ENCODE data around the gene NAGS. TPM values are rescaled to one million over a fixed set of nuclear protein-coding genes. Genes with fewer than 3 reads are reported as not detected.

NAGS gene
- total RNA-seq, 2 experiments from 2014 or later: 0.17 to 0.31 TPM

- CTCF ChIA-PET: interaction anchor here (1.2 to 1.5 kb wide), 3 partner anchors 9 to 96 kb away, joined by 3 to 4 read pairs (median 3); no protein-coding TSS in a partner anchor
- Mint-ChIP-seq H3K9me3 (no peaks in the 10 kb centered on the region), H3K36me3 (ENCODE audit: low read depth) (no peaks in the 10 kb centered on the region), H3K4me3 (no peak overlapping the region), H3K4me1 (ENCODE audit: low read depth) (peaks cover 2% of the 10 kb centered on the region), H3K27me3 (ENCODE audit: low read depth) (peaks cover 4% of the 10 kb centered on the region), H3K27ac (no peak overlapping the region)
- intact Hi-C loops (cut with micrococcal nuclease): no loop called here
- DNase-seq: no peak
Measured at GRCh38 chr17:43974382-43975266, 29.8 kb upstream of the NAGS start.

GRCh38 chr17:43975898-43976297 lies 28.5 kb upstream of the NAGS start:
- peaks cover 4% of the 10 kb centered on the region for H3K27me3 Mint-ChIP-seq (ENCODE audit: low read depth)
- H3K9me3 Mint-ChIP-seq: no peaks in the 10 kb centered on the region
- peaks cover 2% of the 10 kb centered on the region for H3K4me1 Mint-ChIP-seq (ENCODE audit: low read depth)
- CTCF ChIA-PET: no interaction called here
- no peak overlapping the region for H3K27ac Mint-ChIP-seq
- no peak overlapping the region for H3K4me3 Mint-ChIP-seq
- DNase-seq: no peak
- no peaks in the 10 kb centered on the region for H3K36me3 Mint-ChIP-seq (ENCODE audit: low read depth)
- intact Hi-C loops (cut with micrococcal nuclease): no loop called here

- intact Hi-C loops (cut with micrococcal nuclease): no loop called here
- Mint-ChIP-seq H3K4me3 (no peak overlapping the region), H3K27me3 (ENCODE audit: low read depth) (peaks cover 8% of the 10 kb centered on the region), H3K36me3 (ENCODE audit: low read depth) (no peaks in the 10 kb centered on the region), H3K9me3 (no peaks in the 10 kb centered on the region), H3K4me1 (ENCODE audit: low read depth) (no peaks in the 10 kb centered on the region), H3K27ac (no peak overlapping the region)
- CTCF ChIA-PET: no interaction called here
- no peak for DNase-seq
Measured at GRCh38 chr17:43976963-43977837, 27.2 kb upstream of the NAGS start.

- Mint-ChIP-seq H3K9me3 (no peaks in the 10 kb centered on the region), H3K36me3 (ENCODE audit: low read depth) (no peaks in the 10 kb centered on the region), H3K27me3 (ENCODE audit: low read depth) (peaks cover 15% of the 10 kb centered on the region), H3K4me1 (ENCODE audit: low read depth) (no peaks in the 10 kb centered on the region), H3K4me3 (no peak overlapping the region), H3K27ac (no peak overlapping the region)
- intact Hi-C loops (cut with micrococcal nuclease): no loop called here
- no peak for DNase-seq
- CTCF ChIA-PET: no interaction called here
Measured at GRCh38 chr17:43978078-43978477, 26.3 kb upstream of the NAGS start.

- intact Hi-C loops (cut with micrococcal nuclease): no loop called here
- CTCF ChIA-PET: interaction anchor here (1.0 kb wide), 1 partner anchor 62 kb away, joined by 3 read pairs; no protein-coding TSS in a partner anchor
- Mint-ChIP-seq H3K27ac (no peak overlapping the region), H3K36me3 (ENCODE audit: low read depth) (no peaks in the 10 kb centered on the region), H3K9me3 (no peaks in the 10 kb centered on the region), H3K4me3 (no peak overlapping the region), H3K27me3 (ENCODE audit: low read depth) (peaks cover 18% of the 10 kb centered on the region), H3K4me1 (ENCODE audit: low read depth) (no peaks in the 10 kb centered on the region)
- no peak for DNase-seq
Measured at GRCh38 chr17:43979011-43979410, 25.4 kb upstream of the NAGS start.

GRCh38 chr17:43979671-43980070 lies 24.8 kb upstream of the NAGS start:
- H3K27me3 Mint-ChIP-seq (ENCODE audit: low read depth): peaks cover 21% of the 10 kb centered on the region
- H3K4me1 Mint-ChIP-seq (ENCODE audit: low read depth): no peaks in the 10 kb centered on the region
- no peak for DNase-seq
- no peak overlapping the region for H3K4me3 Mint-ChIP-seq
- H3K9me3 Mint-ChIP-seq: no peaks in the 10 kb centered on the region
- H3K36me3 Mint-ChIP-seq (ENCODE audit: low read depth): no peaks in the 10 kb centered on the region
- no peak overlapping the region for H3K27ac Mint-ChIP-seq
- CTCF ChIA-PET: interaction anchor here (1.0 kb wide), 2 partner anchors 15 to 63 kb away, joined by 3 to 7 read pairs; no protein-coding TSS in a partner anchor
- intact Hi-C loops (cut with micrococcal nuclease): no loop called here

GRCh38 chr17:43982171-43982570 lies 22.3 kb upstream of the NAGS start:
- H3K4me3 Mint-ChIP-seq: no peak overlapping the region
- CTCF ChIA-PET: interaction anchor here (0.6 to 1.9 kb wide), 6 partner anchors 10 to 426 kb away, joined by 3 to 7 read pairs (median 3); no protein-coding TSS in a partner anchor
- no peaks in the 10 kb centered on the region for H3K9me3 Mint-ChIP-seq
- no peak for DNase-seq
- no peaks in the 10 kb centered on the region for H3K4me1 Mint-ChIP-seq (ENCODE audit: low read depth)
- no peaks in the 10 kb centered on the region for H3K36me3 Mint-ChIP-seq (ENCODE audit: low read depth)
- H3K27me3 Mint-ChIP-seq (ENCODE audit: low read depth): peaks cover 30% of the 10 kb centered on the region
- intact Hi-C loops (cut with micrococcal nuclease): no loop called here
- no peak overlapping the region for H3K27ac Mint-ChIP-seq

- Mint-ChIP-seq H3K27me3 (ENCODE audit: low read depth) (peaks cover 34% of the 10 kb centered on the region), H3K4me1 (ENCODE audit: low read depth) (no peaks in the 10 kb centered on the region), H3K27ac (no peak overlapping the region), H3K9me3 (no peaks in the 10 kb centered on the region), H3K36me3 (ENCODE audit: low read depth) (no peaks in the 10 kb centered on the region), H3K4me3 (peak overlapping the region; percentile 52)
- intact Hi-C loops (cut with micrococcal nuclease): no loop called here
- CTCF ChIA-PET: interaction anchor here (0.6 to 1.9 kb wide), 9 partner anchors 8 to 185 kb away, joined by 3 to 7 read pairs (median 3); no protein-coding TSS in a partner anchor
- no peak for DNase-seq
Measured at GRCh38 chr17:43983196-43983514, 21.3 kb upstream of the NAGS start.

- Mint-ChIP-seq H3K36me3 (ENCODE audit: low read depth) (no peaks in the 10 kb centered on the region), H3K4me3 (peak overlapping the region; percentile 52), H3K4me1 (ENCODE audit: low read depth) (no peaks in the 10 kb centered on the region), H3K27me3 (ENCODE audit: low read depth) (peaks cover 34% of the 10 kb centered on the region), H3K9me3 (no peaks in the 10 kb centered on the region), H3K27ac (no peak overlapping the region)
- intact Hi-C loops (cut with micrococcal nuclease): no loop called here
- peak; percentile 18 for DNase-seq
- CTCF ChIA-PET: interaction anchor here (0.6 to 1.9 kb wide), 7 partner anchors 9 to 184 kb away, joined by 3 to 7 read pairs (median 3); no protein-coding TSS in a partner anchor
Measured at GRCh38 chr17:43983515-43984411, 20.7 kb upstream of the NAGS start.

GRCh38 chr17:43984521-43984920 lies 19.9 kb upstream of the NAGS start:
- H3K27me3 Mint-ChIP-seq (ENCODE audit: low read depth): peaks cover 34% of the 10 kb centered on the region
- DNase-seq: no peak
- no peaks in the 10 kb centered on the region for H3K9me3 Mint-ChIP-seq
- intact Hi-C loops (cut with micrococcal nuclease): no loop called here
- H3K36me3 Mint-ChIP-seq (ENCODE audit: low read depth): no peaks in the 10 kb centered on the region
- no peak overlapping the region for H3K4me3 Mint-ChIP-seq
- no peak overlapping the region for H3K27ac Mint-ChIP-seq
- no peaks in the 10 kb centered on the region for H3K4me1 Mint-ChIP-seq (ENCODE audit: low read depth)
- CTCF ChIA-PET: interaction anchor here (0.6 kb wide), 1 partner anchor 43 kb away, joined by 3 read pairs; no protein-coding TSS in a partner anchor

GRCh38 chr17:43986225-43986981 lies 18.0 kb upstream of the NAGS start:
- Mint-ChIP-seq H3K27ac (no peak overlapping the region), H3K9me3 (no peaks in the 10 kb centered on the region), H3K4me3 (no peak overlapping the region), H3K36me3 (ENCODE audit: low read depth) (no peaks in the 10 kb centered on the region), H3K27me3 (ENCODE audit: low read depth) (peaks cover 34% of the 10 kb centered on the region), H3K4me1 (ENCODE audit: low read depth) (no peaks in the 10 kb centered on the region)
- intact Hi-C loops (cut with micrococcal nuclease): no loop called here
- DNase-seq: no peak
- CTCF ChIA-PET: interaction anchor here (1.2 to 1.5 kb wide), 2 partner anchors 43 to 108 kb away, joined by 3 to 5 read pairs; no protein-coding TSS in a partner anchor
